Activated CD8-positive, alpha-beta memory T cell treated with anti-CD3 and anti-CD28 coated beads, Interleukin-2, amount 50 U/mL, for 48 hours (primary cell): ENCODE data around the gene KLHDC7A.
A peak's percentile ranks its signal among the peaks of the same experiment; 100 is the strongest.

ENCODE experiments used
- DNase-seq: peaks from one replicate; pipeline ENCODE4 v3.0.0-alpha.2; 2020

Gene KLHDC7A

GRCh38 chr1:18511149-18511873, 30.6 kb downstream of the KLHDC7A start:
- DNase-seq: no peak

GRCh38 chr1:18511874-18512150, 31.1 kb downstream of the KLHDC7A start:
- no peak for DNase-seq

DNA sequence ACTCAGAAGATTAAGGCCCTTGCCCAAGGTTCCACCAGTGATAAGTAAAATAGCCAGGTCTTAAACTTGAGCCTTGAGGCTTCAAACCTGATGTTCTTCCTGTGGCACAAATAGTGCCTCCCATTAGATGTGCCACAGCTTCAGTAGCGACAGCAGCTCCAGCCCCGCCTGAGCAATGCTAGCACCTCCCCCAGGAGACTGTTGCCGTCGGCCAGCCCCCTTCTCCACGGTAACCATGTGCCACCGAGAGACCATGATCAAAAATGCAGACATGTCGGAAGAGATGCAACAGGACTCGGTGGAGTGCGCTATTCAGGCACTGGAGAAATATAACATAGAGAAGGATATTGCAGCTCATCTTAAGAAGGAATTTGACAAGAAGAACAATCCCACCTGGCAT, 32.2 kb downstream of the KLHDC7A start:
- no peak for DNase-seq

DNA sequence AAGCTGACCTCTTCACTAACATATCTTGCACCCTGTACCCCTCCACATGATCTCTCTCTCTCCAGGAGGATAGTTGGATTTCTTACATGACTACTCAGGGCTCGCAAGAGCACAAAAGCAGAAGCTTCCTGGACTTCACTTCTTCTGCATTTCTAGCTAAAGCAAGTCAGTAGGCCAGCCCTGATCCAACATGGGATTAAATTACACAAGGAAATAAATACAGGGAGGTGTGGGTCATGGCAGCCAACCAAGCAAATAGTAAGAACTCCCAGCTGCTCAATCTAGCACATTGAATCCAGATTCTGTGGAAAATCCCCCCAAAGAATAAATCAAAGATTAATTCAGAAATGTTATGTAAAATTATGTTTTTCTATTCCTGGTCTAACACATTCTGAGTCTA, 33.3 kb downstream of the KLHDC7A start:
- DNase-seq: no peak

- no peak for DNase-seq
Observed at GRCh38 chr1:18515120-18515667, 34.5 kb downstream of the KLHDC7A start.

- no peak for DNase-seq
Observed at GRCh38 chr1:18516473-18516872, 35.7 kb downstream of the KLHDC7A start.

DNA sequence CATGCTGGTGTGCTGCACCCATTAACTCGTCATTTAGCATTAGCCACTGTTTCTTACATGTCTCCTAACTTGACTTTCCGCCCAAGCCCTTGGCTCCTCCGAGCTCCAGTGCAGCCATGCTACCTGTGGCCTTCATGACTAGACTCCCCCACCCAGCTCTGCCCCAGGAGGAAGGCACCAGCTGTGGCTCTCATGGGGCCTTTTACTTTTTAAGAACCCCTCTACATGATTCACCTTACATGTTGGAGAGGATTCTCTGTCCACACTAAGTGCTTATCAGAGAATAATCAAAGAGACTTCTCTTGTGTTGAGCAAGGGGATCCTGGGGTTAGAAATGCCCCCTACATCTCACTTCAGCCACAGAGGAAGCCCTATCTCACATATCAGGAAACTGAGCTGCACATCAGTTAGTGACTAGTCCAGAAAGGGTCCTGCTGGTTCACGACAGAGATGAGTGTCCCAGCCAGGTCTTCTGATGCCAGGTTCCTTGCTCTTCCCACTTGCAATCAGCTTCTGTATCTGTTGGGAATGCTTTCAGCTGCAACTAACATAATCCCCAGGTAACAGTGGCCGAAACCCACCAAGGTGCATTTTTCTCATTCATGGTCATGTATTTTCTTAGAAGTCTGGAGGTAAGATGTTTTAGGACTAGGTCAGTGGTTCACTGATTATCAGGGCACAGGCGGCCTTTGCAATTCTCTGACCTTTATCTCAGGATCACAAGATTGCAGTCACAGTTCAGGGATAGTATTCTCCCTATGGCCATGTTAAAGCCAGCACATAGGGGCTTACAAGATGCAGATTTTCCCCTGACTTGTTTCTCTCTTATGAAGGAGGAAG, 45.9 kb downstream of the KLHDC7A start:
- DNase-seq: no peak

DNA sequence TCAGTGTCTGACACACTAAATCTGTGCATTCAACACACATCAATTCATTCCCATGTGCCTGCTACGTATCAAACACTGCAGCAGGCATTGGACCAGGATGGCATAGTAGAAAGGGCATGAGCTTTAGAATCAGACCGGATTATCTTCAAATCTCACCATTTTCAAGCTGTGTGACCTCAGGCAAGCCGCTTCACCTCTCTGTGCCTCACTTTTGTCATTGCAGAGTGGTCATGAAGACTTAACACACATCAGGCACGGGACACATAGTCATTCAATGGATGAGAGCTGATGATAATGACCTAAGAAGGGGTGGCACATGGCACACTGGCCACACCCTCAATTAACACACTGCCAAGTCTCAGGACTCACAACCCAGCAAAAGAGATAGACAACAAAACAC, 46.8 kb downstream of the KLHDC7A start:
- no peak for DNase-seq

DNA sequence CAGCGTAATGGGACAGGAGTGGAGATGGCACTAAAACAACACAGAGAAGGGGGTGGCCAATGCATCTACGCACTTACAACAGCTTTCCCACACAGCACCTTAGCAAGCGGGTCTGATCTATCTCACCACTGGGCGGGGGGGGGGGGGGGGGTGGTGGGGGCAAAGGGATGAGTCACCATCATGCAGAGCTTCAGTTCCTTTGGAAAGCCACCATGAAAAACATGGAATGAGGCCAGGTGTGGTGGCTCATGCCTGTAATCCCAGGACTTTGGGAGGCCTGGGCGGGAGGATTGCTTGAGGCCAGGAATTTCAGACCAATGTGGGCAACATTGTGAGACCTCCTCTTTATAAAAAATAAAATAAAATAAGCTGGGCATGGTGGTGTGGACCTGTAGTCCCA, 47.2 kb downstream of the KLHDC7A start:
- no peak for DNase-seq

GRCh38 chr1:18528616-18529015, 47.9 kb downstream of the KLHDC7A start:
- no peak for DNase-seq

GRCh38 chr1:18529714-18530113, 49.0 kb downstream of the KLHDC7A start:
- no peak for DNase-seq

GRCh38 chr1:18530587-18531502, 50.1 kb downstream of the KLHDC7A start:
- DNase-seq: no peak

GRCh38 chr1:18531503-18531845, 50.7 kb downstream of the KLHDC7A start:
- DNase-seq: no peak

- peak; percentile 29 for DNase-seq
Observed at GRCh38 chr1:18532390-18533170, 51.9 kb downstream of the KLHDC7A start.

DNA sequence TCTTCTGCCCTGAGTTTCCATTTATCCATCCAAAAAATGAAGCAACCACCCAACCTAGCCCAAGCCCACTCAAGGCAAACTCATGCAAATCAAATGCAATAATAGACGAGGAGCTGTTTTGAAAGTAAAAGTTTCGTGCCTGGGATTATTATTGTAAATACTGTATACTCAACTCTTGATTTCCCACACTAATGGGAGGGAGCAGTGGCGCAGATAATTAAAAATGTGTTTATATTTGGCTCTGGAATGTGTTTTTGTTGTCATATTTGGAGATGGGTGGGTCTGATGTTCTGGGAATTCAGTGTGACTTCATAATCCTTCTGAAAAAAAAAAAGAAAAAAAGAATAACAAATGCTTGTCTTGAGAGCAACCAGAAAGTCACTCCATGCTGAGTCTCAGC, 52.5 kb downstream of the KLHDC7A start:
- DNase-seq: no peak

DNA sequence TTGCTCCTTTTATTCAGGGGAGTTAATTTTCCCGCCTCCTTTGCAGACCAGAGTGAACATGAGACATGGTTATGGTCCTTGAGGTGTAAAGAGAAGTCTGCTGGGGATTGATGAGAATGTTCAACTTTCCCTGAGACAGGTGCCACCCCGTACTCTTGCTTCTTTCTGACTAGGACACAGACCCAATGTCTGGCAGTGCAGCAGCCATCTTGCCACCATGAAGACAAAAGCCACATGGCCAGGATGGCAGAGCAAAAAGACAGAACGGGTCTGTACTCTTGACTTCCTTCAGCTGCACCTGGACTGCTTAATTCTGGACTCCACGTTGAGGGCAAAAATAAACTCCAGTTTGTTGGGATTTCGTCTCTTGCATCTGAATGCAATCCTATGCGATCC, 54.1 kb downstream of the KLHDC7A start:
- peak; percentile 15 for DNase-seq
